ENCODE measurements around the gene METAP1.
"Not testable (repeated sequence)": the region's sequence is repeated elsewhere in the genome, so short reads cannot be mapped to it uniquely, and the experiment has no call there.

METAP1 gene

DNA sequence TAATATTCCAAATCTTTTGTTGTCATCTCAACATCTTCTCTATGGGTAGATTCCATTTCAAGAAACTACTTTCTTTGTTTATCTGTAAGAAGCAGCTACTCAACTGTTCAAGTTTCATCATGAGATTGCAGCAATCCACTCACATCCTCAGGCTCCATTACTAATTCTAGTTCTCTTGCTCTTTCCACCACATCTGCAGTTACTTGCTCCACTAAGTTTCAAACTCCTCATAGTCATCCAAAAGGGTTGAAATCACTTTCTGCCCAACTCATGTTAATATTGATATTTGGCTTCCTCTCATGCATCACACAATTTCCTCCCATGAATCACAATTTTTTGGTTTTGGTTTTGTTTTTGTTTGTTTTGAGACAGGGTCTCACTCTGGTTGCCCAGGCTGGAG, 57.4 kb downstream of the METAP1 start:
- no peaks in the 10 kb centered on the region for H3K4me1 ChIP-seq (ENCODE audit: control insufficient read depth, insufficient read depth, low read length)
- H3K27me3 ChIP-seq (ENCODE audit: control insufficient read depth, insufficient read depth, low read length, poor library complexity, severe bottlenecking), result no peaks in the 10 kb centered on the region
- H3K27ac ChIP-seq (ENCODE audit: insufficient read depth, low read depth, low read length, poor library complexity, severe bottlenecking), result no peak overlapping the region
- H3K36me3 ChIP-seq (ENCODE audit: control insufficient read depth, insufficient read depth, low read length), result peaks cover 38% of the 10 kb centered on the region
- no peaks in the 10 kb centered on the region for H3K9me3 ChIP-seq (ENCODE audit: control insufficient read depth, low read length)
- no peak overlapping the region for H3K4me3 ChIP-seq (ENCODE audit: insufficient read depth, low read depth, low read length)

DNA sequence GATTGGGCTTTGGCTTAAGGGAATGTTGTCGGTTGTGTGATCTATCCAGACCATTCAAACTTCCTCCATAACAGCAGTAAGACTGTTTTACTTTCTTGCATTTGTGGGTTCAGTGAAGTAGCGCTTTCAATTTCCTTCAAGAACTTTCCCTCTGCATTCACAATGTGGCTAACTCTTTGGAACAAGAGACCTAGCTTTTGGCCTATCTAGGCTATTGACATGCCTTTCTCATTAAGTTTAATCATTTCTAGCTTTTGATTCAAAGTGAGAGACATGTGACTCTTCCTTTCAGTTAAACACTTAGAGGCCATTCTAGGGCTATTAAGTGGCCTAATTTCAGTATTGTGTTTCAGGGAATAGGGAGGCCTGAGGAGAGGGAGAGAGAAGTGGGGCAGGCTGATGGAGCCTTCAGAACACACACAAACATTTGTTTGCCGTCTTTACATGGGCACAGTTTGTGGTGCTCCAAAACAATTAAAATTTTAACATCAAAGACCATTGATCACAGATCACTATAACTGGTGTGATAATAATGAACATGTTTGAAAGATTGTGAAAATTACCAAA, 59.0 kb downstream of the METAP1 start:
- no peaks in the 10 kb centered on the region for H3K9me3 ChIP-seq (ENCODE audit: control insufficient read depth, low read length)
- WGBS, 2 experiments, result 81 to 89% methylated on average over 1 to 3 of the region's 3 CpGs
- peaks cover 38% of the 10 kb centered on the region for H3K36me3 ChIP-seq (ENCODE audit: control insufficient read depth, insufficient read depth, low read length)
- no peak overlapping the region for H3K27ac ChIP-seq (ENCODE audit: insufficient read depth, low read depth, low read length, poor library complexity, severe bottlenecking)
- no peaks in the 10 kb centered on the region for H3K27me3 ChIP-seq (ENCODE audit: control insufficient read depth, insufficient read depth, low read length, poor library complexity, severe bottlenecking)
- H3K4me1 ChIP-seq (ENCODE audit: control insufficient read depth, insufficient read depth, low read length), result no peaks in the 10 kb centered on the region
- H3K4me3 ChIP-seq (ENCODE audit: insufficient read depth, low read depth, low read length), result no peak overlapping the region

DNA sequence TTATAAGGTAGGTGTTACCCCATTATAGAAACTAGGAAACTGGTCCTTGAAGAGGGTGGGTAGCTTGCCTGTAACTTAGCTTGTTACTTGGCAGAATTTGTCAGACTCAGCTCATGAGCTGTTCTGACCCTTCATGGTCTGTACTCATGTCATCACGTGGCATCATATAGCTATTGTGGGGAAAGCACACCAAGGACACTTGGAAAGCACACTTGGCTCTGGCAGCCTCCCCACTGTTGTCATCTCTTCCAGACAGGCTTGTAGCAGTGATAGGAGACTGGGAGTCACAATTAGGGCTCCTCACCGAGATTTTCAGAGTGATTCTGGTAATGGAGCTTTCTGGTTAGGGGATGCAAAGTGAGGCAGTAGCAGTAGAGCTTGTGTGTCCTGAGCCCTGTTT, 62.7 kb downstream of the METAP1 start:
- no peak overlapping the region for H3K4me3 ChIP-seq (ENCODE audit: insufficient read depth, low read depth, low read length)
- no peaks in the 10 kb centered on the region for H3K4me1 ChIP-seq (ENCODE audit: control insufficient read depth, insufficient read depth, low read length)
- 91 to 99% methylated on average over 2 of the region's 2 CpGs for WGBS, 2 experiments
- no peak overlapping the region for H3K27ac ChIP-seq (ENCODE audit: insufficient read depth, low read depth, low read length, poor library complexity, severe bottlenecking)
- no peaks in the 10 kb centered on the region for H3K27me3 ChIP-seq (ENCODE audit: control insufficient read depth, insufficient read depth, low read length, poor library complexity, severe bottlenecking)
- no peaks in the 10 kb centered on the region for H3K9me3 ChIP-seq (ENCODE audit: control insufficient read depth, low read length)
- peaks cover 13% of the 10 kb centered on the region for H3K36me3 ChIP-seq (ENCODE audit: control insufficient read depth, insufficient read depth, low read length)

DNA sequence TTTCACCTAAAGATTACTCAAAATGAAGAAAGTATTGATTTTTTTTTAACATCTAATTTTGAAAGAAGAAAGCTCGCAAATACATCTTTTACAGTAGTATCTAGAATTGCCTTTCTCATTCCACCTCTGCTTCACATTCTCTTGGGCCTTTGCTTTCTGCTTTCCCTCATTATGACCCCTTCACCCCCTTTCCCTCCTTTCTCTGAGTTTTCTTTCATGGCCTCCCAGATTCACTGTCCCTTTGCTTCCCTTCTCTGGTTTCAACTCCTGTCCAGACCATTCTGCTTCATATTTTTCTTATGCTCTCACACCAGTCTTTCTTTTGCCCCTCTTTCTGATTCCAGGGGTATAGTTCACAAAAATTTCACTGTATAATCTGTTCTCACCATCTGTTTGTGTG, 64.0 kb downstream of the METAP1 start:
- WGBS, 2 experiments, result 95 to 96% methylated on average over 1 of the region's 1 CpG
- H3K4me1 ChIP-seq (ENCODE audit: control insufficient read depth, insufficient read depth, low read length), result no peaks in the 10 kb centered on the region
- H3K27me3 ChIP-seq (ENCODE audit: control insufficient read depth, insufficient read depth, low read length, poor library complexity, severe bottlenecking), result no peaks in the 10 kb centered on the region
- H3K36me3 ChIP-seq (ENCODE audit: control insufficient read depth, insufficient read depth, low read length), result peaks cover 13% of the 10 kb centered on the region
- no peak overlapping the region for H3K4me3 ChIP-seq (ENCODE audit: insufficient read depth, low read depth, low read length)
- no peaks in the 10 kb centered on the region for H3K9me3 ChIP-seq (ENCODE audit: control insufficient read depth, low read length)
- no peak overlapping the region for H3K27ac ChIP-seq (ENCODE audit: insufficient read depth, low read depth, low read length, poor library complexity, severe bottlenecking)

DNA sequence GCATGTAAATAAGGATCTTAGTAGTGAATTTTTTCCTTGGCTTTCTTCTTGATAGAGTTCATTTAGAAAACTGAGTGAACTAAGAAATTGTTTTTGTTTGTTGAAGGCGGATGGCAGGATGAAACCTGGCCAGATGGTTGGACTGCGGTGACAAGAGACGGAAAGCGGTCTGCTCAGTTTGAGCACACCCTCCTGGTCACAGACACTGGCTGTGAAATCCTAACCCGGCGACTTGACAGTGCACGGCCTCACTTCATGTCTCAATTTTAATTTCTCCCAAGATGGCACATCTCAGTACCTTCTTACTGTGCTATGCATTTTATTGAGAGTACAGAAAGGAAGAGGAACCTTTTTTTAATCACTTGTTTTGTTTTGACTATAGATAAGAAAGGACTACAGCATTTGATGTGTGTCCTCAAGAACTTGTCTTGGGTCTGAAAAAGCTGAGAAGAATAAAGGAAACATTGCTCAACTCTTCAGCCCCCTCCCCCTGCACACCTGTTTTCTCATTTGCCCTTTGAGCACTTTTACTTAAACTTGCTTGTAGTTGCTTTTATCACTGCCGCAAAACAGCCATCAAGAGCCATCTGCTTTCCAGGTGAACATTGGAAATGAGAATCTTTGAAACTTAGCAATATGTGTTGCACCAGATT, 65.7 kb downstream of the METAP1 start:
- H3K4me1 ChIP-seq (ENCODE audit: control insufficient read depth, insufficient read depth, low read length), result no peaks in the 10 kb centered on the region
- no peak overlapping the region for H3K27ac ChIP-seq (ENCODE audit: insufficient read depth, low read depth, low read length, poor library complexity, severe bottlenecking)
- 96 to 97% methylated on average over 8 of the region's 8 CpGs for WGBS, 2 experiments
- no peak overlapping the region for H3K4me3 ChIP-seq (ENCODE audit: insufficient read depth, low read depth, low read length)
- no peaks in the 10 kb centered on the region for H3K27me3 ChIP-seq (ENCODE audit: control insufficient read depth, insufficient read depth, low read length, poor library complexity, severe bottlenecking)
- no peaks in the 10 kb centered on the region for H3K9me3 ChIP-seq (ENCODE audit: control insufficient read depth, low read length)
- H3K36me3 ChIP-seq (ENCODE audit: control insufficient read depth, insufficient read depth, low read length), result peaks cover 13% of the 10 kb centered on the region

DNA sequence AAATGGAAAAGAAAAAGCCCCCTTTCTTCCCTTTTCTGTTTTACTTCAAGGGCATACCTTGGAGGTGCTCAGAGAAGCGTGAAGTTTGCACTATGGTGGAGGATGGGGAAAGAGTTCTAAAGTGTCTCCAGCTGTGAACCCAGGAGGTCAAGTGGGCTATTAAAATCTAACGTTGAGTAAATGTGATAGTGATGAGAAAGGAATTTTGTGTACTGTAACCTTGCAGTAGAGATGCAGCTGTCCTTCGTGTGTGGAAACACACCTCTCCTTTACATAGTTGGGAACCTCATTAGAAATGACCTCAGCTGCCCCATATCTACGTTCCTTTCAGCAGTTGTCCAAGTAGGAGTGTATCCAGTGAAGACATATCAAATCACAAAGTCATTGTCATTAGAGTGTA, 66.6 kb downstream of the METAP1 start:
- Histone ChIP-seq H3K4me3 (ENCODE audit: insufficient read depth, low read depth, low read length) (no peak overlapping the region), H3K9me3 (ENCODE audit: control insufficient read depth, low read length) (no peaks in the 10 kb centered on the region), H3K27me3 (ENCODE audit: control insufficient read depth, insufficient read depth, low read length, poor library complexity, severe bottlenecking) (no peaks in the 10 kb centered on the region), H3K36me3 (ENCODE audit: control insufficient read depth, insufficient read depth, low read length) (peaks cover 13% of the 10 kb centered on the region), H3K4me1 (ENCODE audit: control insufficient read depth, insufficient read depth, low read length) (no peaks in the 10 kb centered on the region), H3K27ac (ENCODE audit: insufficient read depth, low read depth, low read length, poor library complexity, severe bottlenecking) (no peak overlapping the region)
- WGBS, 2 experiments, result 87 to 90% methylated on average over 4 of the region's 4 CpGs

DNA sequence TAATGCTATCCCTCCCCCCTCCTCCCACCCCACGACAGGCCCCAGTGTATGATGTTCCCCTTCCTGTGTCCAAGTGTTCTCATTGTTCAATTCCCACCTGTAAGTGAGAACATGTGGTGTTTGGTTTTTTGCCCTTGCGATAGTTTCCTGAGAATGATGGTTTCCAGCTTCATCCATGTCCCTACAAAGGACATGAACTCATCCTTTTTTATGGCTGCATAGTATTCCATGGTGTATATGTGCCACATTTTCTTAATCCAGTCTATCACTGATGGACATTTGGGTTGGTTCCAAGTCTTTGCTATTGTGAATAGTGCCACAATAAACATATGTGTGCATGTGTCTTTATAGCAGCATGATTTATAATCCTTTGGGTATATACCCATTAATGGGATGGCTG, 70.0 kb downstream of the METAP1 start:
- H3K4me1 ChIP-seq (ENCODE audit: control insufficient read depth, insufficient read depth, low read length); H3K27ac ChIP-seq (ENCODE audit: insufficient read depth, low read depth, low read length, poor library complexity, severe bottlenecking); H3K27me3 ChIP-seq (ENCODE audit: control insufficient read depth, insufficient read depth, low read length, poor library complexity, severe bottlenecking); H3K4me3 ChIP-seq (ENCODE audit: insufficient read depth, low read depth, low read length); H3K36me3 ChIP-seq (ENCODE audit: control insufficient read depth, insufficient read depth, low read length); H3K9me3 ChIP-seq (ENCODE audit: control insufficient read depth, low read length): not testable (repeated sequence)
- WGBS, 2 experiments, result no CpG with 5 or more reads among the region's 2 CpGs

DNA sequence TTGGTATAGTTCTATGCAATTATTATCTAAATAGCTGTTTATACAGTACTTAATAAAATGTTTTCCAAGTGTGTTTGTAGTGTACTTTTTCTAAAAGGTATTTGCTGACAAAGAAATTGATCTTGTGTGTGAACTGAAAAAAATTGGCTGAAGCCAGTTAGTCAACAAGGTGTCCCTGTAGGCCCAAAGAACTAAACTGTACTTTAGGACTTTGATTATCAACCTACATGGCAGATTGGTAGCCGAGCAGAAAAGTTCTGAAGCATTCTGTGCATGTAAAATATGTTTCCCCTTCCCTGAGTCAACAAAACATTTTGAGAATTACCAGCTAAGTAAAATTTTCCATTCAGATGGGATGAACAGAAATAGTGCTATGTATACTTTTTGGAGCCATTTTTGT, 72.1 kb downstream of the METAP1 start:
- Histone ChIP-seq H3K4me3 (ENCODE audit: insufficient read depth, low read depth, low read length) (no peak overlapping the region), H3K4me1 (ENCODE audit: control insufficient read depth, insufficient read depth, low read length) (no peaks in the 10 kb centered on the region), H3K36me3 (ENCODE audit: control insufficient read depth, insufficient read depth, low read length) (peaks cover 15% of the 10 kb centered on the region), H3K27ac (ENCODE audit: insufficient read depth, low read depth, low read length, poor library complexity, severe bottlenecking) (no peak overlapping the region), H3K27me3 (ENCODE audit: control insufficient read depth, insufficient read depth, low read length, poor library complexity, severe bottlenecking) (no peaks in the 10 kb centered on the region), H3K9me3 (ENCODE audit: control insufficient read depth, low read length) (no peaks in the 10 kb centered on the region)
- WGBS, 2 experiments, result 93 to 100% methylated on average over 1 of the region's 1 CpG

DNA sequence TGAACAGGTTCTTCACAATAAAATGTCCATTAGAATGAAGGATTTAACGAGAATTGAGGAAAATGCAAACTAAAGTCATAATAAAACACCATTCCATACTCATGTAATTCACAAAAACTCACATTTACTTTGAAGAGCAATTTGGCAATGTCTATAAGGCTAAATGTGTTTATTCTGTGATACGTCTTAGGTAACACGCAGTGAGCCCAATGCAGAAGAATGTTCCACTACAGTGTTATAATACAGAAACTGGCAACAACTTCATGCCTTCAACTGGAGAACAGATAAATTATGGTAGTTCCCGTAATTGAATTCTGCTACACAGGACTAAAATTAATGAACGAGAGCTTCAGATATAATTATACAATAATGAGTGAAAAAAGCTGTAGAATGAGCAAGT, 75.6 kb downstream of the METAP1 start:
- no peaks in the 10 kb centered on the region for H3K9me3 ChIP-seq (ENCODE audit: control insufficient read depth, low read length)
- H3K4me3 ChIP-seq (ENCODE audit: insufficient read depth, low read depth, low read length), result no peak overlapping the region
- no peak overlapping the region for H3K27ac ChIP-seq (ENCODE audit: insufficient read depth, low read depth, low read length, poor library complexity, severe bottlenecking)
- no peaks in the 10 kb centered on the region for H3K27me3 ChIP-seq (ENCODE audit: control insufficient read depth, insufficient read depth, low read length, poor library complexity, severe bottlenecking)
- WGBS, 2 experiments, result 88 to 98% methylated on average over 3 to 5 of the region's 5 CpGs
- no peaks in the 10 kb centered on the region for H3K4me1 ChIP-seq (ENCODE audit: control insufficient read depth, insufficient read depth, low read length)
- peaks cover 38% of the 10 kb centered on the region for H3K36me3 ChIP-seq (ENCODE audit: control insufficient read depth, insufficient read depth, low read length)

DNA sequence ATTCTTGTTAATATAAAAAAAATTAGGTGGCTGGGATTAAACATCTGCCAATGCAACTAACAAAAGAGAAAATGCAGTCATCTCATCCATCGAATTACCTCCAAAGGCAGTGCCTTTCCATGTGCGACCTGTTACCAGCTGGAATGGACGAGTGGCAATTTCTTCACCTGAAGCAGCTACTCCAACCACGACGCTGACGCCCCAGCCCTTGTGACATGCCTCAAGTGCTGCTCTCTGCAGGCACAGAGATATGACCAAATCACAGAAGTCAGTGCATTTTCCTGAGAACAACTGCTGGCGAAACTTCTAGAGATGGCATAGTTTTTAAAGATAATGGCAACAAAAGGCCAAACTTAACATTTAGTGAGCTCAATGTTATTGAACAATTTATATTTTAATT, 79.3 kb downstream of the METAP1 start:
- Histone ChIP-seq H3K36me3 (ENCODE audit: control insufficient read depth, insufficient read depth, low read length) (peaks cover 52% of the 10 kb centered on the region), H3K4me3 (ENCODE audit: insufficient read depth, low read depth, low read length) (no peak overlapping the region)
- 96 to 97% methylated on average over 7 of the region's 7 CpGs for WGBS, 2 experiments

More for the DNA sequence above, 79.3 kb downstream of the METAP1 start:
- Histone ChIP-seq H3K27ac (ENCODE audit: insufficient read depth, low read depth, low read length, poor library complexity, severe bottlenecking) (no peak overlapping the region), H3K4me1 (ENCODE audit: control insufficient read depth, insufficient read depth, low read length) (no peaks in the 10 kb centered on the region), H3K27me3 (ENCODE audit: control insufficient read depth, insufficient read depth, low read length, poor library complexity, severe bottlenecking) (no peaks in the 10 kb centered on the region), H3K9me3 (ENCODE audit: control insufficient read depth, low read length) (no peaks in the 10 kb centered on the region)
